ENCODE results near the gene SMIM5. TPM values are rescaled to one million over a fixed set of nuclear protein-coding genes. Genes with fewer than 3 reads are reported as not detected.

Gene SMIM5
- total RNA-seq, 1 donor from 2014 or later = not detected

DNA sequence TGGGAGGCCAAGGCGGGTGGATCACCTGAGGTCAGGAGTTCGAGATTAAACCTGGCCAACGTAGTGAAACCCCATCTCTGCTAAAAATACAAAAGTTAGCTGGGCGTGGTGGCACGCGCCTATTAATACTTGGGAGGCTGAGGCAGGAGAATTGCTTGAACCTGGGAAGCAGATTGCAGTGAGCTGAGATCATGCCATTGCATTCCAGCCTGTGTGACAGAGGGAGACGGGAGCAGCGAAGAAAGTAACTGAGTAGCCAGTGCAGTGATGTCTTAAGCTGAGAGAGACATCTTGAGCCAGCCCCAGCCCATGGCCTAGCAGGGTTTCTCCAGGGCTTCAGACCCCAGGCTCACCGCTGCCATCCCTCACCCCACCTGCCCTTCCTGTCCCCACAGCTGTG is 9.8 kb upstream of the SMIM5 start:
- no peak overlapping the region for H3K27ac Mint-ChIP-seq (ENCODE audit: unreplicated experiment)
- H3K4me3 Mint-ChIP-seq (ENCODE audit: unreplicated experiment) = no peak overlapping the region
- no peaks in the 10 kb centered on the region for H3K9me3 Mint-ChIP-seq (ENCODE audit: low read depth)
- TF ChIP-seq CTCF (IDR thresholded peaks at IDR 0.05) = no peak
- no peak for DNase-seq (ENCODE audit: low spot score)
- H3K27me3 Mint-ChIP-seq (ENCODE audit: low read depth) = no peaks in the 10 kb centered on the region
- peaks cover 2% of the 10 kb centered on the region for H3K4me1 Mint-ChIP-seq (ENCODE audit: low read depth)
- H3K36me3 Mint-ChIP-seq (ENCODE audit: low read depth) = no peaks in the 10 kb centered on the region

- Mint-ChIP-seq H3K4me1 (ENCODE audit: low read depth) (peaks cover 2% of the 10 kb centered on the region), H3K27ac (ENCODE audit: unreplicated experiment) (no peak overlapping the region), H3K4me3 (ENCODE audit: unreplicated experiment) (no peak overlapping the region), H3K27me3 (ENCODE audit: low read depth) (no peaks in the 10 kb centered on the region), H3K36me3 (ENCODE audit: low read depth) (no peaks in the 10 kb centered on the region), H3K9me3 (ENCODE audit: low read depth) (no peaks in the 10 kb centered on the region)
- no peak for TF ChIP-seq CTCF (IDR thresholded peaks at IDR 0.05)
- no peak for DNase-seq (ENCODE audit: low spot score)
These were observed 9.2 kb upstream of the SMIM5 start for GRCh38 chr17:75624021-75624420.

DNA sequence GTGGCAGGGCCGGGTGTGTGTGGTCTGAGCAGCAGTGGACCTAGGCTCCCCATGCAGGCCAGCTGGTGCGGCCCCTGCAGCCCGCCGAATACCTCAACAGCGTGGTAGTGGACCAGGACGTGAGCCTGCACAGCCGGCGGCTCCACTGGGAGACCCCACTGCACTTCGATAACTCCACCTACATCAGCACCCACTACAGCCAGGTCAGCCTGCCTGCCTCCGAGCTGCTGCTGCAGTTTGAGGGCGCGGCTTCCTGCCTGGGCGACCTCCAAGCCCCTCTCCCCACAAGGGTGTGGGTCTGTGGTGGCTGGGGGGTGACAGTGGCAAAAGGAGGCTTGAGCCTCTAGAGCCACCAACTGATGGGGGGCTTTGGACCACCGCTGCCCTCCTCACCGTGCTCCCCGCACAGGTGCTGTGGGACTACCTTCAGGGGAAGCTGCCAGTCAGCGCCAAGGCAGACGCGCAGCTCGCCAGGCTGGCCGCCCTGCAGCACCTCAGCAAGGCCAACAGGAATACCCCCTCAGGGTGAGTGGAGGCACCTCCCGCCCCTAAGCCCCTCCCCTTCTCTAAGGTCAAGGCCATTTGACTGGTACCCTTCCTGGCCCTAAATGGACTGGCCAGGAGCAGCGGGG is 8.4 kb upstream of the SMIM5 start:
- no peak for DNase-seq (ENCODE audit: low spot score)
- no peaks in the 10 kb centered on the region for H3K9me3 Mint-ChIP-seq (ENCODE audit: low read depth)
- no peak overlapping the region for H3K27ac Mint-ChIP-seq (ENCODE audit: unreplicated experiment)
- H3K27me3 Mint-ChIP-seq (ENCODE audit: low read depth) = no peaks in the 10 kb centered on the region
- H3K36me3 Mint-ChIP-seq (ENCODE audit: low read depth) = no peaks in the 10 kb centered on the region
- H3K4me3 Mint-ChIP-seq (ENCODE audit: unreplicated experiment) = no peak overlapping the region
- TF ChIP-seq CTCF (IDR thresholded peaks at IDR 0.05) = no peak
- H3K4me1 Mint-ChIP-seq (ENCODE audit: low read depth) = peaks cover 2% of the 10 kb centered on the region

GRCh38 chr17:75625813-75626486 is 7.3 kb upstream of the SMIM5 start:
- DNase-seq (ENCODE audit: low spot score) = no peak
- Mint-ChIP-seq H3K27me3 (ENCODE audit: low read depth) (no peaks in the 10 kb centered on the region), H3K4me3 (ENCODE audit: unreplicated experiment) (no peak overlapping the region), H3K4me1 (ENCODE audit: low read depth) (peaks cover 2% of the 10 kb centered on the region), H3K27ac (ENCODE audit: unreplicated experiment) (no peak overlapping the region), H3K36me3 (ENCODE audit: low read depth) (no peaks in the 10 kb centered on the region), H3K9me3 (ENCODE audit: low read depth) (no peaks in the 10 kb centered on the region)
- peak; percentile 77 for TF ChIP-seq CTCF (IDR thresholded peaks at IDR 0.05)

DNA sequence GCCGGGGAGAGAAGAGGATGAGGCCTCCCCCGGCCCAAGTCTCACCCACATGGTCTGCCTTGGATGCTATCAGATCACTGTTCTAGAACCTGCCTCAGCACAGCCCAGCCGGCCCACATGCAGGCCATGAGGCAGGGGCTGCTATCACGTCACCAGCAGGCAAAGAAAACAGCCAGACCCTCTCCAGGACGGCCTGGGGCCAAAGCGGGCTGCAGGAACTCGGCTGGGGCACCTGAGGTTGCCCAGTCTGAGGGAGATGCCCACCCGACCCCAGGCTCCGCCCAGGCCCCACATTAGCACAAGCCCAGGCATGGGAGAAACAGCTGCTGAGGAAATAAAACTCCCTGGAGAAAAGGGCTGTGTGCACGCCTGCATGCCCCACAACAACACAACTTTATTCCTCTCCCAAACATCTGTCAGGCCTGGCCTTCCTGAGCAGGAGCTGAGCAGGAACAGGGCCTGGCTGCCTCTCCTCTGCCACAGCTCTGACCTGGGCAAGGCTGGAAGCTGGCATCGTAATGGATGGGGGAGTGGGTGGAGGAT is 6.7 kb upstream of the SMIM5 start:
- TF ChIP-seq CTCF (IDR thresholded peaks at IDR 0.05) = no peak
- Mint-ChIP-seq H3K36me3 (ENCODE audit: low read depth) (no peaks in the 10 kb centered on the region), H3K4me1 (ENCODE audit: low read depth) (peaks cover 2% of the 10 kb centered on the region), H3K9me3 (ENCODE audit: low read depth) (no peaks in the 10 kb centered on the region), H3K27ac (ENCODE audit: unreplicated experiment) (no peak overlapping the region), H3K27me3 (ENCODE audit: low read depth) (no peaks in the 10 kb centered on the region), H3K4me3 (ENCODE audit: unreplicated experiment) (no peak overlapping the region)
- DNase-seq (ENCODE audit: low spot score) = no peak
